Measurements from ENCODE around the gene SGCD.

SGCD gene

GRCh38 chr5:156670615-156671014, 343.7 kb downstream of the SGCD start:
- TF ChIP-seq JUND (IDR thresholded peaks at IDR 0.05; ENCODE audit: low read depth): no peak
- DNase-seq (ENCODE audit: low read depth in 1 of 2, low spot score in 1 of 2): no peak
- in situ Hi-C loops (cut with HindIII; ENCODE audit: low pct_unique_long_range_greater_than_20kb, low sequenced_read_pairs): no loop called here

GRCh38 chr5:156675395-156675794, 348.4 kb downstream of the SGCD start:
- no peak for TF ChIP-seq JUND (IDR thresholded peaks at IDR 0.05; ENCODE audit: low read depth)
- in situ Hi-C loops (cut with HindIII; ENCODE audit: low pct_unique_long_range_greater_than_20kb, low sequenced_read_pairs): no loop called here
- DNase-seq (ENCODE audit: low read depth in 1 of 2, low spot score in 1 of 2): no peak

- TF ChIP-seq JUND (IDR thresholded peaks at IDR 0.05; ENCODE audit: low read depth): no peak
- no peak for DNase-seq (ENCODE audit: low read depth in 1 of 2, low spot score in 1 of 2)
- in situ Hi-C loops (cut with HindIII; ENCODE audit: low pct_unique_long_range_greater_than_20kb, low sequenced_read_pairs): no loop called here
Observed at GRCh38 chr5:156677963-156678362, 351.0 kb downstream of the SGCD start.

GRCh38 chr5:156678484-156678883, 351.5 kb downstream of the SGCD start:
- TF ChIP-seq JUND (IDR thresholded peaks at IDR 0.05; ENCODE audit: low read depth): no peak
- no peak for DNase-seq (ENCODE audit: low read depth in 1 of 2, low spot score in 1 of 2)
- in situ Hi-C loops (cut with HindIII; ENCODE audit: low pct_unique_long_range_greater_than_20kb, low sequenced_read_pairs): no loop called here

GRCh38 chr5:156680831-156681230, 353.9 kb downstream of the SGCD start:
- in situ Hi-C loops (cut with HindIII; ENCODE audit: low pct_unique_long_range_greater_than_20kb, low sequenced_read_pairs): no loop called here
- DNase-seq (ENCODE audit: low read depth in 1 of 2, low spot score in 1 of 2): peak in 1 of 2 experiments; percentile 16
- TF ChIP-seq JUND (IDR thresholded peaks at IDR 0.05; ENCODE audit: low read depth): no peak

- DNase-seq (ENCODE audit: low read depth in 1 of 2, low spot score in 1 of 2): no peak
- in situ Hi-C loops (cut with HindIII; ENCODE audit: low pct_unique_long_range_greater_than_20kb, low sequenced_read_pairs): no loop called here
Observed at GRCh38 chr5:156681265-156681664, 354.3 kb downstream of the SGCD start.

GRCh38 chr5:156682971-156683370, 356.0 kb downstream of the SGCD start:
- in situ Hi-C loops (cut with HindIII; ENCODE audit: low pct_unique_long_range_greater_than_20kb, low sequenced_read_pairs): no loop called here
- no peak for TF ChIP-seq JUND (IDR thresholded peaks at IDR 0.05; ENCODE audit: low read depth)

More at GRCh38 chr5:156681265-156681664, 354.3 kb downstream of the SGCD start:
- no peak for TF ChIP-seq JUND (IDR thresholded peaks at IDR 0.05; ENCODE audit: low read depth)

GRCh38 chr5:156683509-156683908, 356.5 kb downstream of the SGCD start:
- DNase-seq (ENCODE audit: low read depth in 1 of 2, low spot score in 1 of 2): no peak
- in situ Hi-C loops (cut with HindIII; ENCODE audit: low pct_unique_long_range_greater_than_20kb, low sequenced_read_pairs): no loop called here
- no peak for TF ChIP-seq JUND (IDR thresholded peaks at IDR 0.05; ENCODE audit: low read depth)

More at GRCh38 chr5:156682971-156683370, 356.0 kb downstream of the SGCD start:
- DNase-seq (ENCODE audit: low read depth in 1 of 2, low spot score in 1 of 2): no peak

- no peak for DNase-seq (ENCODE audit: low read depth in 1 of 2, low spot score in 1 of 2)
- no peak for TF ChIP-seq JUND (IDR thresholded peaks at IDR 0.05; ENCODE audit: low read depth)
- in situ Hi-C loops (cut with HindIII; ENCODE audit: low pct_unique_long_range_greater_than_20kb, low sequenced_read_pairs): no loop called here
Observed at GRCh38 chr5:156684216-156684615, 357.3 kb downstream of the SGCD start.

GRCh38 chr5:156685481-156685880, 358.5 kb downstream of the SGCD start:
- in situ Hi-C loops (cut with HindIII; ENCODE audit: low pct_unique_long_range_greater_than_20kb, low sequenced_read_pairs): no loop called here
- no peak for DNase-seq (ENCODE audit: low read depth in 1 of 2, low spot score in 1 of 2)
- no peak for TF ChIP-seq JUND (IDR thresholded peaks at IDR 0.05; ENCODE audit: low read depth)

- no peak for DNase-seq (ENCODE audit: low read depth in 1 of 2, low spot score in 1 of 2)
- no peak for TF ChIP-seq JUND (IDR thresholded peaks at IDR 0.05; ENCODE audit: low read depth)
- in situ Hi-C loops (cut with HindIII; ENCODE audit: low pct_unique_long_range_greater_than_20kb, low sequenced_read_pairs): no loop called here
Observed at GRCh38 chr5:156686380-156686779, 359.4 kb downstream of the SGCD start.

- DNase-seq (ENCODE audit: low read depth in 1 of 2, low spot score in 1 of 2): no peak
- TF ChIP-seq JUND (IDR thresholded peaks at IDR 0.05; ENCODE audit: low read depth): no peak
- in situ Hi-C loops (cut with HindIII; ENCODE audit: low pct_unique_long_range_greater_than_20kb, low sequenced_read_pairs): no loop called here
Observed at GRCh38 chr5:156686796-156687195, 359.8 kb downstream of the SGCD start.

GRCh38 chr5:156687514-156687913, 360.6 kb downstream of the SGCD start:
- TF ChIP-seq JUND (IDR thresholded peaks at IDR 0.05; ENCODE audit: low read depth): no peak
- in situ Hi-C loops (cut with HindIII; ENCODE audit: low pct_unique_long_range_greater_than_20kb, low sequenced_read_pairs): no loop called here
- no peak for DNase-seq (ENCODE audit: low read depth in 1 of 2, low spot score in 1 of 2)

GRCh38 chr5:156691572-156691971, 364.6 kb downstream of the SGCD start:
- no peak for TF ChIP-seq JUND (IDR thresholded peaks at IDR 0.05; ENCODE audit: low read depth)
- DNase-seq (ENCODE audit: low read depth in 1 of 2, low spot score in 1 of 2): no peak
- in situ Hi-C loops (cut with HindIII; ENCODE audit: low pct_unique_long_range_greater_than_20kb, low sequenced_read_pairs): no loop called here

Measured in T47D (cell line).